Ovary (tissue), 3 donors: ENCODE results near the gene PRDM7.

Experiments
- CTCF ChIP-seq, 3 donors: fragments of 450-650 bp in 2 of 3; fragments of 200-600 bp in 1 of 3; IDR thresholded peaks; one replicate each; pipeline versions ENCODE4 v1.5.1 to v1.8.0; 2016 to 2022; ENCODE audit warnings: antibody characterized with exemption in 3 of 3, mild to moderate bottlenecking in 1 of 3
- POLR2A ChIP-seq: fragments of 450-650 bp; IDR thresholded peaks from one replicate; pipeline ENCODE4 v1.6.1; 2017; ENCODE audit warnings: antibody characterized with exemption, mild to moderate bottlenecking, moderate library complexity
- donor health status: DM: no; HTN: no; CAD: no.

- TF ChIP-seq POLR2A (no peak), CTCF (IDR thresholded peaks at IDR 0.05) (no peak)
Observed at GRCh38 chr16:90053902-90054500, 23.1 kb downstream of the PRDM7 start.
